ENCODE data around the gene CYP19A1.
A peak's percentile ranks its signal among the peaks of the same experiment; 100 is the strongest.

CYP19A1 gene

GRCh38 chr15:51269496-51269895 lies 68.9 kb downstream of the CYP19A1 start:
- no peak overlapping the region for H2BK120ac ChIP-seq (ENCODE audit: insufficient read depth, low read length, poor library complexity)
- peaks cover 2 to 8% of the 10 kb centered on the region in 2 experiments for H3K4me1 ChIP-seq (ENCODE audit: control insufficient read depth in 1 of 2, insufficient read depth in 2 of 2, low read length in 2 of 2)
- no peak overlapping the region for H3K9ac ChIP-seq (ENCODE audit: low read length)
- peaks cover 11% of the 10 kb centered on the region for H3K27me3 ChIP-seq (ENCODE audit: insufficient read depth, low read length)
- H2AK5ac ChIP-seq (ENCODE audit: low read length): no peak overlapping the region
- no peak overlapping the region for H3K4me3 ChIP-seq (ENCODE audit: low read depth, low read length)
- no peak overlapping the region for H3K27ac ChIP-seq (ENCODE audit: low read depth, low read length)
- H3K9me3 ChIP-seq (ENCODE audit: insufficient read depth, low read depth, low read length): peaks cover 2% of the 10 kb centered on the region
- no peak overlapping the region for H3K14ac ChIP-seq (ENCODE audit: low read length)
- no peak overlapping the region for H3K4ac ChIP-seq (ENCODE audit: low read depth, low read length)
- no peak overlapping the region for H3K23ac ChIP-seq (ENCODE audit: low read length)
- H4K8ac ChIP-seq (ENCODE audit: low read depth, low read length): no peak overlapping the region
- no peak overlapping the region for H3K18ac ChIP-seq (ENCODE audit: low read length)
- H4K12ac ChIP-seq (ENCODE audit: low read depth, low read length): no peak overlapping the region
- H3K4me2 ChIP-seq (ENCODE audit: low read length): no peak overlapping the region
- H2BK5ac ChIP-seq (ENCODE audit: low read depth, low read length, poor library complexity): no peak overlapping the region
- H3K79me1 ChIP-seq (ENCODE audit: low read length): no peaks in the 10 kb centered on the region
- peaks cover 2% of the 10 kb centered on the region for H3K79me2 ChIP-seq (ENCODE audit: control insufficient read depth, insufficient read depth, low read length, poor library complexity)
- no CpG with 5 or more reads among the region's 2 CpGs for WGBS (ENCODE audit: extremely low coverage, insufficient coverage, insufficient read length)
- DNase-seq: peak; percentile 86 to 91
- H4K91ac ChIP-seq (ENCODE audit: low read depth, low read length): no peak overlapping the region
- H2BK12ac ChIP-seq (ENCODE audit: low read length): no peak overlapping the region
- H2AFZ ChIP-seq (ENCODE audit: insufficient read depth, low read length, poor library complexity): no peak overlapping the region
- no peaks in the 10 kb centered on the region for H3K36me3 ChIP-seq (ENCODE audit: control insufficient read depth in 1 of 2, insufficient read depth in 2 of 2, low read length in 2 of 2)

- H3K79me1 ChIP-seq (ENCODE audit: low read length): no peaks in the 10 kb centered on the region
- no peak overlapping the region for H2BK12ac ChIP-seq (ENCODE audit: low read length)
- no peak overlapping the region for H3K4me3 ChIP-seq (ENCODE audit: low read depth, low read length)
- no peak for DNase-seq
- H2AFZ ChIP-seq (ENCODE audit: insufficient read depth, low read length, poor library complexity): no peak overlapping the region
- no peak overlapping the region for H3K9ac ChIP-seq (ENCODE audit: low read length)
- H3K4ac ChIP-seq (ENCODE audit: low read depth, low read length): no peak overlapping the region
- H4K91ac ChIP-seq (ENCODE audit: low read depth, low read length): no peak overlapping the region
- H2BK5ac ChIP-seq (ENCODE audit: low read depth, low read length, poor library complexity): no peak overlapping the region
- no peak overlapping the region for H3K23ac ChIP-seq (ENCODE audit: low read length)
- H3K18ac ChIP-seq (ENCODE audit: low read length): no peak overlapping the region
- peaks cover 0 to 2% of the 10 kb centered on the region in 2 experiments for H3K36me3 ChIP-seq (ENCODE audit: control insufficient read depth in 1 of 2, insufficient read depth in 2 of 2, low read length in 2 of 2)
- no peak overlapping the region for H3K27ac ChIP-seq (ENCODE audit: low read depth, low read length)
- no peak overlapping the region for H2AK5ac ChIP-seq (ENCODE audit: low read length)
- H2BK120ac ChIP-seq (ENCODE audit: insufficient read depth, low read length, poor library complexity): no peak overlapping the region
- H3K14ac ChIP-seq (ENCODE audit: low read length): no peak overlapping the region
- no peak overlapping the region for H4K8ac ChIP-seq (ENCODE audit: low read depth, low read length)
- no CpG with 5 or more reads among the region's 11 CpGs for WGBS (ENCODE audit: extremely low coverage, insufficient coverage, insufficient read length)
- H3K79me2 ChIP-seq (ENCODE audit: control insufficient read depth, insufficient read depth, low read length, poor library complexity): peaks cover 2% of the 10 kb centered on the region
- H3K9me3 ChIP-seq (ENCODE audit: insufficient read depth, low read depth, low read length): peaks cover 4% of the 10 kb centered on the region
- peak overlapping the region; percentile 89 for H3K4me2 ChIP-seq (ENCODE audit: low read length)
- H3K27me3 ChIP-seq (ENCODE audit: insufficient read depth, low read length): peaks cover 11% of the 10 kb centered on the region
- peaks cover 2 to 8% of the 10 kb centered on the region in 2 experiments for H3K4me1 ChIP-seq (ENCODE audit: control insufficient read depth in 1 of 2, insufficient read depth in 2 of 2, low read length in 2 of 2)
- H4K12ac ChIP-seq (ENCODE audit: low read depth, low read length): no peak overlapping the region
Observed at GRCh38 chr15:51267703-51268083, 70.7 kb downstream of the CYP19A1 start.

DNA sequence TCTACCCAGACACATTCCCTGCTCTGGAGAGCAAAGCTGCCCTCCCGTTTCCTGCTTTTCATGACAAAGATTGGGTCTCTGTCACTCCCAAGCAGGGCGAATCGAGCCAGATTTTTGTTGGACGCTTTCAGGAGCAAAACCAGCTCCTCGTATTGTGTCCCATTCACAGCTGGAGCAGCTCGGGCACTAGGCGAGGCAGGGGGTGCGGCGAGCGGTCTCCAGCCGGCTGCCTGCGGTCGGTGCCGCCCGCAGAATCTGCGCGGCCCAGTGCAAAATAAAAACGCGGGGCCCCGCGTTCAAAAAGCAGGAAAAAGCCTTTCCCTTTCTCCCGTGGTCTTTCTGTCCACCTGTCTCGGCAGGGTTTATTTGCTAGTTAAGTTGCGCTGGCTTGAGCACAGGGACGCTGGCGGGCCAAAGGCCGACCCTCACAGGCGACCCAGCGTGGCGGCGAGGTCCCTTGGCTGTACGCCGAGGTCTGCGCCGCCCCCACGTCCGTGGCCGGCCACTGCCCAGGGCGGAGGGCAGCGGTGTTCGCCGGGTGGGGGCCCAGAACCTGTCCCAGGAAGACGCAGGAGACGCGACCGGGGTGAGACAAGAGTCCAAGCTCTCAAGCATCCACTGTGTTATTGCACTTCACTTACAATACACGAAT lies 71.2 kb downstream of the CYP19A1 start:
- no peak overlapping the region for H4K91ac ChIP-seq (ENCODE audit: low read depth, low read length)
- no peak overlapping the region for H2BK120ac ChIP-seq (ENCODE audit: insufficient read depth, low read length, poor library complexity)
- no CpG with 5 or more reads among the region's 47 CpGs for WGBS (ENCODE audit: extremely low coverage, insufficient coverage, insufficient read length)
- H3K79me1 ChIP-seq (ENCODE audit: low read length): no peaks in the 10 kb centered on the region
- no peak for DNase-seq
- no peak overlapping the region for H4K12ac ChIP-seq (ENCODE audit: low read depth, low read length)
- peak overlapping the region; percentile 47 for H2AFZ ChIP-seq (ENCODE audit: insufficient read depth, low read length, poor library complexity)
- no peak overlapping the region for H3K14ac ChIP-seq (ENCODE audit: low read length)
- peaks cover 0 to 2% of the 10 kb centered on the region in 2 experiments for H3K36me3 ChIP-seq (ENCODE audit: control insufficient read depth in 1 of 2, insufficient read depth in 2 of 2, low read length in 2 of 2)
- H3K4ac ChIP-seq (ENCODE audit: low read depth, low read length): no peak overlapping the region
- peak overlapping the region; percentile 60 for H3K4me3 ChIP-seq (ENCODE audit: low read depth, low read length)
- H3K4me2 ChIP-seq (ENCODE audit: low read length): peak overlapping the region; percentile 89
- H2BK5ac ChIP-seq (ENCODE audit: low read depth, low read length, poor library complexity): no peak overlapping the region
- H3K79me2 ChIP-seq (ENCODE audit: control insufficient read depth, insufficient read depth, low read length, poor library complexity): peaks cover 2% of the 10 kb centered on the region
- H2BK12ac ChIP-seq (ENCODE audit: low read length): no peak overlapping the region
- no peak overlapping the region for H2AK5ac ChIP-seq (ENCODE audit: low read length)
- no peak overlapping the region for H3K9ac ChIP-seq (ENCODE audit: low read length)
- no peak overlapping the region for H3K23ac ChIP-seq (ENCODE audit: low read length)
- peaks cover 11% of the 10 kb centered on the region for H3K27me3 ChIP-seq (ENCODE audit: insufficient read depth, low read length)
- no peak overlapping the region for H3K27ac ChIP-seq (ENCODE audit: low read depth, low read length)
- no peak overlapping the region for H3K18ac ChIP-seq (ENCODE audit: low read length)
- H3K9me3 ChIP-seq (ENCODE audit: insufficient read depth, low read depth, low read length): peaks cover 4% of the 10 kb centered on the region
- H4K8ac ChIP-seq (ENCODE audit: low read depth, low read length): no peak overlapping the region
- H3K4me1 ChIP-seq (ENCODE audit: control insufficient read depth in 1 of 2, insufficient read depth in 2 of 2, low read length in 2 of 2): peaks cover 2 to 8% of the 10 kb centered on the region in 2 experiments

DNA sequence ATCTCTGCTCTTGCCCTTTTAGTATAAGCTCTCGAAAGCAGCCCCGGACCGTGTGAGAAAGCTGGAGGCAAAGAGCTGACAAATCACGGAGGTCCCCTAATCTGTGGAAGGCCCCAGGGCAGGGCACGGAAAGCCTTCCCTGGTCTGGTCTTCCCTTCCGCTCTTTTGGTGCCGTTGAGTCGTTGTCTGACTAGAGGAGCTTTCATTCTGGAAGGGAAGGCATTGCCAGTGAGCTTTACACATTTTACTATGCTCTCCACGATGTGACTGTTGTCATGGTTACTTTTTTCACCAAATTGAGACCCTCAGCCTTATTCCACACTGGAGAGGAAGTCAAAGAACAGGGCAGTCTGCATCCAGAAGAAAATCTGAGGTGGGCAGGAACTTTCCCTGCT lies 71.7 kb downstream of the CYP19A1 start:
- Histone ChIP-seq H2BK120ac (ENCODE audit: insufficient read depth, low read length, poor library complexity) (no peak overlapping the region), H3K9me3 (ENCODE audit: insufficient read depth, low read depth, low read length) (peaks cover 5% of the 10 kb centered on the region), H3K79me1 (ENCODE audit: low read length) (no peaks in the 10 kb centered on the region), H3K27me3 (ENCODE audit: insufficient read depth, low read length) (peaks cover 11% of the 10 kb centered on the region), H2BK5ac (ENCODE audit: low read depth, low read length, poor library complexity) (no peak overlapping the region), H3K4me2 (ENCODE audit: low read length) (peak overlapping the region; percentile 89), H2BK12ac (ENCODE audit: low read length) (no peak overlapping the region), H3K23ac (ENCODE audit: low read length) (no peak overlapping the region), H3K4me1 (ENCODE audit: control insufficient read depth in 1 of 2, insufficient read depth in 2 of 2, low read length in 2 of 2) (peaks cover 2 to 8% of the 10 kb centered on the region in 2 experiments), H3K4ac (ENCODE audit: low read depth, low read length) (no peak overlapping the region), H4K91ac (ENCODE audit: low read depth, low read length) (no peak overlapping the region), H3K79me2 (ENCODE audit: control insufficient read depth, insufficient read depth, low read length, poor library complexity) (peaks cover 2% of the 10 kb centered on the region), H4K12ac (ENCODE audit: low read depth, low read length) (no peak overlapping the region), H3K27ac (ENCODE audit: low read depth, low read length) (no peak overlapping the region), H3K36me3 (ENCODE audit: control insufficient read depth in 1 of 2, insufficient read depth in 2 of 2, low read length in 2 of 2) (peaks cover 0 to 2% of the 10 kb centered on the region in 2 experiments), H3K9ac (ENCODE audit: low read length) (no peak overlapping the region), H2AK5ac (ENCODE audit: low read length) (no peak overlapping the region), H3K18ac (ENCODE audit: low read length) (no peak overlapping the region), H2AFZ (ENCODE audit: insufficient read depth, low read length, poor library complexity) (no peak overlapping the region), H3K14ac (ENCODE audit: low read length) (no peak overlapping the region), H4K8ac (ENCODE audit: low read depth, low read length) (no peak overlapping the region), H3K4me3 (ENCODE audit: low read depth, low read length) (no peak overlapping the region)
- WGBS (ENCODE audit: extremely low coverage, insufficient coverage, insufficient read length): no CpG with 5 or more reads among the region's 9 CpGs
- no peak for DNase-seq

Measured in trophoblast cell (in vitro differentiated cells and primary cell).